Measurements from ENCODE around the gene OCA2. TPM values are rescaled to one million over a fixed set of nuclear protein-coding genes. Genes with fewer than 3 reads are reported as not detected.

Gene OCA2
- total and polyA plus RNA-seq, 2 of the 8 experiments (the other 6 are each of a cell fraction or from before 2014, with no cell fraction given) = 0.20 TPM

DNA sequence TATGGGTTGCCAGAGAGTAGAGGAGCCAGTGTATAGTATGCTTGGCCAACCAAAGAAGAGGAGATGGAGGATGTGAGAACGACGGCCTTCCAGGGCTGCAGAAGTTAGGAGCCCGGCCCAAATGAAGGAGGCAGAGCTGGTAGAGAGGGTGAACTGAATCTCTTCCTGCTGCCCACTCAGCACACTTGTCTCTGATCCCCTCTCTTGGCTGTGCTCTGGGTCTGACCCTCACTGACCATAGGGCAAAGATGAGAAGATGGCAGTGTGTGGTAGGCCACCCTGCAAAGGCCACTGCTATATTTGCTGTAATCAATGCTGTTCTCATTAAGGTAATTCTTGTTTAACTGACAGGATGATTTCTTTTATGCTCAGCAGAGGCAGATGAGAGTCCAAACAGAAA is 256.0 kb downstream of the OCA2 start:
- H3K4me1 ChIP-seq (replicated peaks in 1 of 4; ENCODE audit: control insufficient read depth in 3 of 4, insufficient read depth in 4 of 4, low read length in 3 of 4) = no peaks in the 10 kb centered on the region
- H2BK5ac ChIP-seq (ENCODE audit: low read depth, low read length) = no peak overlapping the region
- ChIA-PET CTCF (ENCODE audit: partially characterized antibody) (no interaction called here), POLR2A (ENCODE audit: partially characterized antibody) (no interaction called here)
- H3K23ac ChIP-seq (ENCODE audit: insufficient read length) = no peak overlapping the region
- no peak overlapping the region for H4K5ac ChIP-seq (ENCODE audit: insufficient read length, low read depth, low read length)
- no peak overlapping the region for H3K27ac ChIP-seq (ENCODE audit: low read depth, low read length)
- no peak overlapping the region for H3K4ac ChIP-seq (replicated peaks; ENCODE audit: insufficient read length, low read depth, low read length)
- H4K20me1 ChIP-seq (replicated peaks in 1 of 2; ENCODE audit: control insufficient read depth in 1 of 2, insufficient read depth in 2 of 2, low read length in 2 of 2) = no peaks in the 10 kb centered on the region
- no peak overlapping the region for H3K9ac ChIP-seq (replicated peaks in 1 of 4; ENCODE audit: extremely low read depth in 1 of 4, low read depth in 3 of 4, low read length in 3 of 4)
- H2AFZ ChIP-seq (ENCODE audit: low read length) = no peak overlapping the region
- no peak overlapping the region for H2BK120ac ChIP-seq (replicated peaks; ENCODE audit: low read depth, low read length)
- TF ChIP-seq KDM5A (IDR thresholded peaks at IDR 0.05; ENCODE audit: low read length) (no peak), SP1 (IDR thresholded peaks at IDR 0.05; ENCODE audit: low read depth, low read length) (no peak), SAP30 (IDR thresholded peaks at IDR 0.05; ENCODE audit: insufficient read depth, insufficient replicate concordance, low read length) (no peak), BRCA1 (IDR thresholded peaks at IDR 0.05; ENCODE audit: low read depth, low read length) (no peak), SUZ12 (IDR thresholded peaks at IDR 0.05; ENCODE audit: low read length) (no peak), CREB1 (IDR thresholded peaks at IDR 0.05) (no peak), RXRA (IDR thresholded peaks at IDR 0.05; ENCODE audit: insufficient read depth, low read depth, low read length) (no peak)
- TF ChIP-seq, protein P1, sequence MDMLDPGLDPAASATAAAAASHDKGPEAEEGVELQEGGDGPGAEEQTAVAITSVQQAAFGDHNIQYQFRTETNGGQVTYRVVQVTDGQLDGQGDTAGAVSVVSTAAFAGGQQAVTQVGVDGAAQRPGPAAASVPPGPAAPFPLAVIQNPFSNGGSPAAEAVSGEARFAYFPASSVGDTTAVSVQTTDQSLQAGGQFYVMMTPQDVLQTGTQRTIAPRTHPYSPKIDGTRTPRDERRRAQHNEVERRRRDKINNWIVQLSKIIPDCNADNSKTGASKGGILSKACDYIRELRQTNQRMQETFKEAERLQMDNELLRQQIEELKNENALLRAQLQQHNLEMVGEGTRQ (IDR thresholded peaks at IDR 0.05; ENCODE audit: low read length) = no peak
- H2BK12ac ChIP-seq (ENCODE audit: low read depth, low read length) = no peak overlapping the region
- no peaks in the 10 kb centered on the region for H3K9me3 ChIP-seq (ENCODE audit: insufficient read depth in 2 of 2, low read depth in 1 of 2, low read length in 1 of 2)
- H3K56ac ChIP-seq (replicated peaks; ENCODE audit: insufficient read length, low read depth, low read length) = no peak overlapping the region
- no peak overlapping the region for H4K91ac ChIP-seq (replicated peaks; ENCODE audit: insufficient read length, low read length)
- no peaks in the 10 kb centered on the region for H3K79me1 ChIP-seq (ENCODE audit: low read depth, low read length)
- no peak overlapping the region for H3K14ac ChIP-seq (ENCODE audit: insufficient read length)
- H3K23me2 ChIP-seq (ENCODE audit: low read depth, low read length) = no peaks in the 10 kb centered on the region
- H3K36me3 ChIP-seq (ENCODE audit: control insufficient read depth in 2 of 4, insufficient read depth in 4 of 4, low read length in 3 of 4) = no peaks in the 10 kb centered on the region
- no peak overlapping the region for H2BK20ac ChIP-seq (ENCODE audit: low read length)
- H3K4me2 ChIP-seq (ENCODE audit: insufficient read depth in 1 of 2, low read depth in 2 of 2, low read length in 2 of 2) = no peak overlapping the region
- no peak for FAIRE-seq
- no peak overlapping the region for H2BK15ac ChIP-seq (ENCODE audit: low read length)
- no peak overlapping the region for H3K18ac ChIP-seq (ENCODE audit: extremely low read depth, low read length)
- no peak for DNase-seq (ENCODE audit: low read depth in 1 of 2, low spot score in 2 of 2)
- H4K8ac ChIP-seq (ENCODE audit: extremely low read depth, insufficient read depth, low read length) = no peak overlapping the region
- H2AK5ac ChIP-seq (ENCODE audit: low read depth, low read length) = no peak overlapping the region
- H3K79me2 ChIP-seq (ENCODE audit: control insufficient read depth in 1 of 2, insufficient read depth in 2 of 2, low read length in 2 of 2) = no peaks in the 10 kb centered on the region
- H3K27me3 ChIP-seq (replicated peaks in 1 of 4; ENCODE audit: control insufficient read depth in 3 of 4, extremely low read depth in 1 of 4, insufficient read depth in 3 of 4, low read length in 3 of 4) = no peaks in the 10 kb centered on the region
- 83% methylated on average over 3 of the region's 3 CpGs; no CpG with 5 or more reads in 1 of the 2 experiments for WGBS, 2 experiments (ENCODE audit: extremely low coverage in 1 of 2, insufficient coverage in 1 of 2, insufficient read length in 1 of 2, insufficient replicate concordance in 2 of 2, low coverage in 1 of 2, low lambda C conversion rate in 2 of 2, missing lambda C conversion rate in 1 of 2)
- no peak overlapping the region for H3K4me3 ChIP-seq (ENCODE audit: extremely low read depth in 1 of 4, insufficient read depth in 2 of 4, low read depth in 3 of 4, low read length in 4 of 4)

Data from H1 (cell line).